HG02973 (cell line): ENCODE results near the gene ADRB2.
"Not testable (repeated sequence)": the region's sequence is repeated elsewhere in the genome, so short reads cannot be mapped to it uniquely, and the experiment has no call there.

Experiments used
- ATAC-seq: cut with Tn5 transposase; IDR thresholded peaks from one replicate; pipeline ENCODE4 v1.9.1; 2021; ENCODE audit warnings: moderate library complexity; ENCODE audit not compliant: unreplicated experiment

The ADRB2 gene

GRCh38 chr5:148826053-148826738 lies at the start of gene ADRB2:
Gene ADRB2 (plus strand): TSS chr5:148826611. CDS start chr5:148826832, 221 bp downstream.
- ATAC-seq, result peak; percentile 98

- no peak for ATAC-seq
Observed at GRCh38 chr5:148776780-148777179, 49.6 kb upstream of the ADRB2 start.

- ATAC-seq, result no peak
Observed at GRCh38 chr5:148778882-148779281, 47.5 kb upstream of the ADRB2 start.

- no peak for ATAC-seq
Observed at GRCh38 chr5:148780711-148781110, 45.7 kb upstream of the ADRB2 start.

- ATAC-seq, result no peak
Observed at GRCh38 chr5:148781766-148782165, 44.6 kb upstream of the ADRB2 start.

- no peak for ATAC-seq
Observed at GRCh38 chr5:148785223-148785622, 41.2 kb upstream of the ADRB2 start.

- ATAC-seq, result no peak
Observed at GRCh38 chr5:148786456-148786855, 40.0 kb upstream of the ADRB2 start.

- ATAC-seq, result no peak
Observed at GRCh38 chr5:148788636-148789035, 37.8 kb upstream of the ADRB2 start.

- ATAC-seq, result peak; percentile 32
Observed at GRCh38 chr5:148790545-148791333, 35.7 kb upstream of the ADRB2 start.

GRCh38 chr5:148791334-148791667 lies 35.1 kb upstream of the ADRB2 start:
- ATAC-seq, result peak; percentile 99

- ATAC-seq, result no peak
Observed at GRCh38 chr5:148791696-148792095, 34.7 kb upstream of the ADRB2 start.

- ATAC-seq, result no peak
Observed at GRCh38 chr5:148792744-148793143, 33.7 kb upstream of the ADRB2 start.

GRCh38 chr5:148793261-148793660 lies 33.1 kb upstream of the ADRB2 start:
- ATAC-seq, result no peak

- ATAC-seq, result no peak
Observed at GRCh38 chr5:148794275-148794674, 32.1 kb upstream of the ADRB2 start.

- no peak for ATAC-seq
Observed at GRCh38 chr5:148794729-148795561, 31.5 kb upstream of the ADRB2 start.

GRCh38 chr5:148796936-148797335 lies 29.5 kb upstream of the ADRB2 start:
- ATAC-seq, result no peak

GRCh38 chr5:148798786-148799185 lies 27.6 kb upstream of the ADRB2 start:
- no peak for ATAC-seq

- no peak for ATAC-seq
Observed at GRCh38 chr5:148799737-148800527, 26.5 kb upstream of the ADRB2 start.

GRCh38 chr5:148801682-148802276 lies 24.6 kb upstream of the ADRB2 start:
- no peak for ATAC-seq

GRCh38 chr5:148803451-148803850 lies 23.0 kb upstream of the ADRB2 start:
- ATAC-seq, result not testable (repeated sequence)
